ENCODE results near the gene RNF167. TPM values are rescaled to one million over a fixed set of nuclear protein-coding genes. Genes with fewer than 3 reads are reported as not detected.

Gene RNF167
- total RNA-seq, 5 donors from 2014 or later (not counting 1 experiment from before 2014, with no cell fraction given): 109 to 158 (median 135) TPM

- no peak for ATAC-seq (replicated peaks in 1 of 4)
These were observed 20.3 kb downstream of the RNF167 start for GRCh38 chr17:4960279-4960922.

GRCh38 chr17:4965311-4965986, 25.4 kb downstream of the RNF167 start:
- ATAC-seq (replicated peaks in 1 of 4): no peak
- peak overlapping the region in 1 of 2 donors; percentile 7 for H3K27ac Mint-ChIP-seq
- H3K4me3 Mint-ChIP-seq: peak overlapping the region in 1 of 3 donors; percentile 4
- H3K27ac ChIP-seq (ENCODE audit: low read length): no peak overlapping the region
- 95% methylated on average over 3 of the region's 15 CpGs for WGBS (ENCODE audit: insufficient coverage)
- no peaks in the 10 kb centered on the region for H3K27me3 Mint-ChIP-seq
- ChIA-PET POLR2A (no interaction called here), CTCF (interaction anchor here in 1 of 2 donors (1.4 to 1.7 kb wide), 2 partner anchors 15 to 20 kb away, joined by 4 read pairs; no protein-coding TSS in a partner anchor)
- H3K27me3 ChIP-seq (replicated peaks in 1 of 2; ENCODE audit: control insufficient read depth in 2 of 2, extremely low read depth in 1 of 2, insufficient read depth in 2 of 2, low read length in 1 of 2): no peaks in the 10 kb centered on the region
- no peak for DNase-seq
- peaks cover 5 to 36% of the 10 kb centered on the region in 2 experiments for H3K4me1 ChIP-seq (ENCODE audit: control insufficient read depth in 1 of 2, extremely low read depth in 1 of 2, insufficient read depth in 2 of 2, low read length in 2 of 2)
- H3K4me1 Mint-ChIP-seq: peaks cover 14 to 28% (median 17%) of the 10 kb centered on the region in 3 donors
- no peaks in the 10 kb centered on the region for H3K9me3 ChIP-seq
- H3K4me3 ChIP-seq (ENCODE audit: control insufficient read depth in 1 of 2, extremely low read depth in 1 of 2, low read length in 1 of 2): no peak overlapping the region
- peaks cover 0 to 12% of the 10 kb centered on the region in 2 donors for H3K36me3 ChIP-seq (ENCODE audit: control insufficient read depth in 2 of 2, extremely low read depth in 1 of 2, insufficient read depth in 1 of 2, low read length in 1 of 2)
- peaks cover 18% of the 10 kb centered on the region for H3K36me3 Mint-ChIP-seq
- H3K9me3 Mint-ChIP-seq: no peaks in the 10 kb centered on the region

More at GRCh38 chr17:4960279-4960922, 20.3 kb downstream of the RNF167 start:
- H3K4me3 Mint-ChIP-seq: no peak overlapping the region
- H3K9me3 ChIP-seq: no peaks in the 10 kb centered on the region
- 95% methylated on average over 4 of the region's 9 CpGs for WGBS (ENCODE audit: insufficient coverage)
- H3K27ac ChIP-seq (ENCODE audit: low read length): no peak overlapping the region
- H3K36me3 ChIP-seq (ENCODE audit: control insufficient read depth in 2 of 2, extremely low read depth in 1 of 2, insufficient read depth in 1 of 2, low read length in 1 of 2): peaks cover 7 to 21% of the 10 kb centered on the region in 2 donors
- no peaks in the 10 kb centered on the region for H3K27me3 Mint-ChIP-seq
- DNase-seq: no peak
- H3K4me1 ChIP-seq (ENCODE audit: control insufficient read depth in 1 of 2, extremely low read depth in 1 of 2, insufficient read depth in 2 of 2, low read length in 2 of 2): peaks cover 0 to 2% of the 10 kb centered on the region in 2 experiments
- H3K36me3 Mint-ChIP-seq: peaks cover 12% of the 10 kb centered on the region
- H3K4me1 Mint-ChIP-seq: peaks cover 9 to 16% (median 13%) of the 10 kb centered on the region in 3 donors
- no peak overlapping the region for H3K27ac Mint-ChIP-seq
- POLR2A ChIA-PET: no interaction called here
- H3K27me3 ChIP-seq (replicated peaks in 1 of 2; ENCODE audit: control insufficient read depth in 2 of 2, extremely low read depth in 1 of 2, insufficient read depth in 2 of 2, low read length in 1 of 2): no peaks in the 10 kb centered on the region
- no peak overlapping the region for H3K4me3 ChIP-seq (ENCODE audit: control insufficient read depth in 1 of 2, extremely low read depth in 1 of 2, low read length in 1 of 2)
- CTCF ChIA-PET: interaction anchor here in 1 of 2 donors (0.7 kb wide), 1 partner anchor 84 kb away, joined by 6 read pairs; no protein-coding TSS in a partner anchor
- no peaks in the 10 kb centered on the region for H3K9me3 Mint-ChIP-seq

- Mint-ChIP-seq H3K27me3 (no peaks in the 10 kb centered on the region), H3K36me3 (peaks cover 19% of the 10 kb centered on the region), H3K9me3 (no peaks in the 10 kb centered on the region), H3K27ac (no peak overlapping the region), H3K4me1 (peaks cover 14 to 32% (median 23%) of the 10 kb centered on the region in 3 donors), H3K4me3 (no peak overlapping the region)
- under 1% methylated on average over 31 of the region's 42 CpGs for WGBS (ENCODE audit: insufficient coverage)
- CTCF ChIA-PET: interaction anchor here in 1 of 2 donors (0.5 to 1.8 kb wide), 18 partner anchors 9 to 823 kb away, joined by 3 to 19 read pairs (median 4); partner anchors contain the start of genes C17orf107, CAMTA2, CHRNE and GP1BA
- Histone ChIP-seq H3K4me1 (ENCODE audit: control insufficient read depth in 1 of 2, extremely low read depth in 1 of 2, insufficient read depth in 2 of 2, low read length in 2 of 2) (peaks cover 5 to 36% of the 10 kb centered on the region in 2 experiments), H3K4me3 (ENCODE audit: control insufficient read depth in 1 of 2, extremely low read depth in 1 of 2, low read length in 1 of 2) (peak overlapping the region; percentile 74 to 81), H3K9me3 (no peaks in the 10 kb centered on the region), H3K27ac (ENCODE audit: low read length) (peak overlapping the region; percentile 70), H3K36me3 (ENCODE audit: control insufficient read depth in 2 of 2, extremely low read depth in 1 of 2, insufficient read depth in 1 of 2, low read length in 1 of 2) (peaks cover 0 to 12% of the 10 kb centered on the region in 2 donors), H3K27me3 (replicated peaks in 1 of 2; ENCODE audit: control insufficient read depth in 2 of 2, extremely low read depth in 1 of 2, insufficient read depth in 2 of 2, low read length in 1 of 2) (no peaks in the 10 kb centered on the region)
- POLR2A ChIA-PET: interaction anchor here (0.5 to 1.9 kb wide), 10 partner anchors 15 to 91 kb away, joined by 3 to 8 read pairs (median 4); partner anchors contain the start of genes C17orf107 (in 1 of the 2), CAMTA2 (in 1 of the 2), RNF167 (in 1 of the 2) and SLC25A11 (in 1 of the 2)
- DNase-seq (peak in 33 of 35 experiments; percentile 83 to 97 (median 88)), ATAC-seq (replicated peaks in 1 of 4) (peak; percentile 85 to 87 (median 86))
These were observed 26.9 kb downstream of the RNF167 start for GRCh38 chr17:4966844-4967538.

GRCh38 chr17:4967539-4968485, 27.7 kb downstream of the RNF167 start, which contains the start of gene SPAG7:
SPAG7 (minus strand) TSS chr17:4967817; CDS start chr17:4967804, 13 bp downstream.
- peaks cover 19% of the 10 kb centered on the region for H3K36me3 Mint-ChIP-seq
- H3K27ac ChIP-seq (ENCODE audit: low read length): peak within 1 kb of the TSS; percentile 70
- no peaks in the 10 kb centered on the region for H3K27me3 ChIP-seq (replicated peaks in 1 of 2; ENCODE audit: control insufficient read depth in 2 of 2, extremely low read depth in 1 of 2, insufficient read depth in 2 of 2, low read length in 1 of 2)
- H3K4me1 ChIP-seq (ENCODE audit: control insufficient read depth in 1 of 2, extremely low read depth in 1 of 2, insufficient read depth in 2 of 2, low read length in 2 of 2): peaks cover 5 to 36% of the 10 kb centered on the region in 2 experiments
- ChIA-PET POLR2A (interaction anchor here (0.5 to 1.9 kb wide), 8 partner anchors 16 to 314 kb away, joined by 3 to 8 read pairs (median 4); partner anchors contain the start of genes C17orf107 (in 1 of the 2), CAMTA2 (in 1 of the 2), RNF167 (in 1 of the 2) and SLC25A11 (in 1 of the 2)), CTCF (interaction anchor here in 1 of 2 donors (0.5 to 1.8 kb wide), 17 partner anchors 10 to 824 kb away, joined by 3 to 19 read pairs (median 4); partner anchors contain the start of genes ARRB2, C17orf107, CAMTA2 and CHRNE)
- DNase-seq: peak; percentile 80 to 98 (median 90)
- no peak within 1 kb of the TSS for H3K27ac Mint-ChIP-seq
- WGBS (ENCODE audit: insufficient coverage): under 1% methylated on average over 53 of the region's 66 CpGs
- no peaks in the 10 kb centered on the region for H3K9me3 ChIP-seq
- H3K36me3 ChIP-seq (ENCODE audit: control insufficient read depth in 2 of 2, extremely low read depth in 1 of 2, insufficient read depth in 1 of 2, low read length in 1 of 2): peaks cover 0 to 20% of the 10 kb centered on the region in 2 donors
- H3K27me3 Mint-ChIP-seq: no peaks in the 10 kb centered on the region
- H3K4me1 Mint-ChIP-seq: peaks cover 14 to 32% (median 23%) of the 10 kb centered on the region in 3 donors
- peak; percentile 67 to 76 (median 67) for ATAC-seq (replicated peaks in 1 of 4)
- H3K9me3 Mint-ChIP-seq: no peaks in the 10 kb centered on the region
- peak within 1 kb of the TSS; percentile 74 to 81 for H3K4me3 ChIP-seq (ENCODE audit: control insufficient read depth in 1 of 2, extremely low read depth in 1 of 2, low read length in 1 of 2)
- no peak within 1 kb of the TSS for H3K4me3 Mint-ChIP-seq

- H3K4me1 Mint-ChIP-seq: peaks cover 14 to 32% (median 23%) of the 10 kb centered on the region in 3 donors
- no peak for ATAC-seq (replicated peaks in 1 of 4)
- Histone ChIP-seq H3K4me1 (ENCODE audit: control insufficient read depth in 1 of 2, extremely low read depth in 1 of 2, insufficient read depth in 2 of 2, low read length in 2 of 2) (peaks cover 5 to 36% of the 10 kb centered on the region in 2 experiments), H3K27ac (ENCODE audit: low read length) (peak overlapping the region; percentile 70), H3K36me3 (ENCODE audit: control insufficient read depth in 2 of 2, extremely low read depth in 1 of 2, insufficient read depth in 1 of 2, low read length in 1 of 2) (peaks cover 4 to 22% of the 10 kb centered on the region in 2 donors), H3K27me3 (replicated peaks in 1 of 2; ENCODE audit: control insufficient read depth in 2 of 2, extremely low read depth in 1 of 2, insufficient read depth in 2 of 2, low read length in 1 of 2) (no peaks in the 10 kb centered on the region), H3K9me3 (no peaks in the 10 kb centered on the region), H3K4me3 (ENCODE audit: control insufficient read depth in 1 of 2, extremely low read depth in 1 of 2, low read length in 1 of 2) (peak overlapping the region; percentile 74 to 81)
- no peak overlapping the region for H3K4me3 Mint-ChIP-seq
- DNase-seq: no peak
- CTCF ChIA-PET: interaction anchor here in 1 of 2 donors (0.6 kb wide), 1 partner anchor 258 kb away, joined by 3 read pairs; the partner anchor contains the start of gene ARRB2
- H3K27me3 Mint-ChIP-seq: no peaks in the 10 kb centered on the region
- 57% methylated on average over 13 of the region's 23 CpGs for WGBS (ENCODE audit: insufficient coverage)
- POLR2A ChIA-PET: interaction anchor here (0.6 kb wide), 2 partner anchors 227 to 313 kb away, joined by 3 to 7 read pairs; no protein-coding TSS in a partner anchor
- no peak overlapping the region for H3K27ac Mint-ChIP-seq
- H3K36me3 Mint-ChIP-seq: peaks cover 24% of the 10 kb centered on the region
- no peaks in the 10 kb centered on the region for H3K9me3 Mint-ChIP-seq
These were observed 28.5 kb downstream of the RNF167 start for GRCh38 chr17:4968486-4969046.
